A673 (cell line): ENCODE measurements around the gene FLYWCH1.

ENCODE experiments used
- CTCF ChIP-seq: fragments of 300-800, 200-600 bp; sonication (generic); conservative IDR thresholded peaks from 2 replicates; pipeline ENCODE4 v1.5.1; 2017; ENCODE audit warnings: low read depth, mild to moderate bottlenecking, antibody characterized with exemption, low read length, moderate library complexity, mixed read lengths
- EZH2 ChIP-seq: fragments of 200-600 bp; sonication (generic); IDR thresholded peaks from 2 replicates; pipeline ENCODE4 v1.6.1; 2017; ENCODE audit warnings: borderline replicate concordance, low read depth, mild to moderate bottlenecking, mixed read lengths, antibody characterized with exemption, low read length; ENCODE audit not compliant: poor library complexity, severe bottlenecking

GRCh38 chr16:2934450-2934849 is 22.7 kb downstream of the FLYWCH1 start:
- no peak for TF ChIP-seq CTCF
- no peak for TF ChIP-seq EZH2
